ENCODE results near the gene MED22.
"Not testable (repeated sequence)": the region's sequence is repeated elsewhere in the genome, so short reads cannot be mapped to it uniquely, and the experiment has no call there.

Gene MED22

DNA sequence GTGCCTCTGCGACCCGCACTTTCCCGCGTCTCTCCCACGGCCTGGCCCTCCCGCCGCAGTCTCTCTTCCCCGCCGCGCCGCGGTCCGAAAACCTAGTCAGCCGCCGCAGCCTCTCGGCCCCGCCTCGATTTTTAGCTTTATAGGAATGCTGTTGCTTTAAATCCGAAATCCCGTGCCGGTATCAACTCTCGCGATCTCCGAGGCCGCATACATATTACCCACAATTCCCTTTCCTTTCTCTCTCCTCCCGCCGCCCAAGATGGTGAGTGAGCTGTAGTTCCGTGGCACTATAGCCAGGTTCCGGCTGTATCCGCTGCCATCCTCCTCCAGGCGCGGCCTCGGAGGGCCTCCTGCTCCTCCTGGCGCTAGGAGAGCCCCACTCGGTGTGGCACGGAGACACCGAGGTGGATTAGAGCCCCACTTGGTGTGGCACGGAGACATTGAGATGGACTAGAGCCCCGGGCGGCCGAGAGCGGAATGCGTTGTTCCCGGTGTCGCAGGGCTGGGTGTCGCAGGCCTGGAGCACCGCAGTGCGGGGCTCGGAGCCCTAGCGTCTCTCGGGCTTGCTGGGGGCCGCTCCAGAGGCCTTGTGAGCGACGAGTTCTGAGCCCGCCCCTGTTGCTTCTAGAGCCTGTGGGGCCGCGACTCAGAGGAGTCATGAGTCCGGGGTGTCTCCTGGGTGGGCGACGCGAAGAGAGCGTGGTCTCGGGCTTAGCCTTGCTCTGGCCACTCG is at the start of gene MED22, which contains the start of gene RPL7A:
Gene MED22, minus strand, starts transcription at position 147 of the 733 bp plus-strand sequence. CDS start 1,469 bp downstream, outside the sequence.
Gene RPL7A, plus strand, starts transcription at position 234 of the 733 bp plus-strand sequence. Its CDS starts 26 bp downstream, at position 260.
- DNase-seq (ENCODE audit: low read depth in 1 of 2, low spot score in 1 of 2), result peak; percentile 78 to 93

DNA sequence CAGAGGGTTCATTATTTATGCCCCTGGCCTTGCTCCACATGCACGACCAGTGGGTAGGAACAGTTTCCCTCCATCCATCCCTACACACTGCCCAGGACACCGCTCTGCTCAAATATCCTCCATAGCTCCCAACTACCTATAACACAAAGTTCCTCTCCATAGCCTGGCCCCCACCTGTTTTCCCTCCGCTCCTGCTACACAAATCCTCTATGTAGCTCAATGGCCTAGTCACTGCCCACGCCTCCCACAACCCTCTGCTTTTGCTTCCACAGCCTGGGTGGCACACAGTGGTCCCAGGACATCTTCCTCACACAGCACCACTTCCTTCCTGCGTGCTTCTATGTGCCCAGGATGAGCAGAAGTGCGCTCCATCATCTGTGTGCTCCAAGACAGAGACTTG is 49.4 kb upstream of the MED22 start:
- DNase-seq (ENCODE audit: low read depth in 1 of 2, low spot score in 1 of 2), result no peak

DNA sequence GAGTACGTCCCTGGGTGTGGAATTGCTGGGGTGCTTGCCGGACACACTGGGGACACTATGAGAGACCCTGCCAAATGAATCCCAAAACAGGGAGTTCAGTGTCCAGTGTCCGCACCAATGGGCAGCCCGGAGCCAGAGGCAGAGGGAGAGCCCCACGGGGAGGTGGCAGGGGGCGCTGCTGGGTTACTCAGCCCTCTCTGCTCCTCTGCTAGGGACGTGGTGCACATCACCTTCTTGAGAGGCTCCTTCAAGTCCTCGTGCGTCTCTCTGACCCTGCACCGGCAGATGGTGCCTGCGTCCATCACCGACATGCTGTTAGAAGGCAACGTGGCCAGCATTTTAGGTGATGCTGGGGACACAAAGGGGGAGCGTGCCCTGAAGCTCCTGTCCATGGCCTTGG is 49.0 kb upstream of the MED22 start:
- DNase-seq (ENCODE audit: low read depth in 1 of 2, low spot score in 1 of 2), result no peak

DNA sequence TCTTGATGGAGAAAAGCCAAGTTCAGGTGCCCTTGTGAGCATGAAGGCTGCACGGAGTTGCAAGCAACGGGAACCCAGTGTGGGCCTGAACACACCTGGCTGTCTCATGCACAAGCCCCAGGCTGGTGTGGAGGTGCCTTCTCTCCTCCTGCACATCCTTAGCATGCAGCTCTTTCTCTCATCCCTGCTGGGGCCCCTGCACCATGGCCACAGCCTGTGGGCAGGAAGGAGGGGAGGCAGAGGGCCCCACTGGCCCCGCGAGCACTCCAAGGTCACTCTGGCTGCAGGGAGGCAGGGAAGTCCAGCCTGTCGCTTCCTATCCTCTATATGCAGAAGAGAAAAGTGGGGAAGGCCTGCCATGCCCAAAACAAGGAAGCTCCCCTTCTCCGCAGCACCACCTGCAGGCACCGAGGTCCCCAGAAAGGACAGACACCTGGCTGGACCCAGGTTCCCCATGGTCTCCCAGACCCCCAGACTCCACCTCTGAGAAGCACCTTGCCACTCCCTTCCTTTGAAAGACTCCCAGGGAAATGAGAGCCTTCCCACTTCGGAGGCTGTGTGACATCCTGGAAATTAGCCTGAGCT is 46.8 kb upstream of the MED22 start:
- DNase-seq (ENCODE audit: low read depth in 1 of 2, low spot score in 1 of 2), result no peak

DNA sequence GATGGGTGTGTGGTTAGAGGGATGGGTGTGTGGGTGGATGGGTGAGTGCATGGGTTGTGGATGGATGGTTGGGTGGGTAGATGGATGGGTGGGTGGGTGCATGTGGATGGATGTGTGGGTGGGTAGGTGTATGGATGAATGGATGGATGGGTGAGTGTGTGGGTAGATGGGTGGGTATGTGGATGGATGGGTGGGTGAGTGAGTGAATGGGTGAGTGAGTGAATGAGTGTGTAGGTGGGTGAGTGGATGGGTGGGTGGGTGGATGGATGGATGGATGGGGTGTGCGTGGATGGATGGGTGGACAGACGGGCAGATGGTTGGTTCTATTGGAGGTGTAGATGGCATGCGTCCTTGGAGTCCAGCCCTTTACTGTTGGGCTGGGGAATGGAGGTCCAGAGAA is 45.5 kb upstream of the MED22 start:
- no peak for DNase-seq (ENCODE audit: low read depth in 1 of 2, low spot score in 1 of 2)

DNA sequence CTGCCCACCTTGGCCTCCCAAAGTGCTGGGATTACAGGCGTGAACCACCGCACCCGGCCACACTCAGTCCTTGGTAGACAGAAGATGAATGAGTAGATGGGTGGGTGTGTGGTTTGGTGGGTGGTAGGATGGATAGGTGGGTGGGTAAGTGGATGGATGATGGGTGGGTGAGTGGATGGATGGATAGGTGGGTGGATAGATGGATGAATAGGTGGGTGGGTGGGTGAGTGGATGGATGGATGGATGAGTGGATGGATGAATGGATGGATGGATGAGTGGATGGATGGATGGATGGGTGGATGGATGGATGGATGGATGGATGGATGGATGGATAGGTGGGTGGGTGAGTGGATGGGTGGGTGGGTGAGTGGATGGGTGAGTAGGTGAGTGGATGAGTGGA is 44.4 kb upstream of the MED22 start:
- not testable (repeated sequence) for DNase-seq (ENCODE audit: low read depth in 1 of 2, low spot score in 1 of 2)

DNA sequence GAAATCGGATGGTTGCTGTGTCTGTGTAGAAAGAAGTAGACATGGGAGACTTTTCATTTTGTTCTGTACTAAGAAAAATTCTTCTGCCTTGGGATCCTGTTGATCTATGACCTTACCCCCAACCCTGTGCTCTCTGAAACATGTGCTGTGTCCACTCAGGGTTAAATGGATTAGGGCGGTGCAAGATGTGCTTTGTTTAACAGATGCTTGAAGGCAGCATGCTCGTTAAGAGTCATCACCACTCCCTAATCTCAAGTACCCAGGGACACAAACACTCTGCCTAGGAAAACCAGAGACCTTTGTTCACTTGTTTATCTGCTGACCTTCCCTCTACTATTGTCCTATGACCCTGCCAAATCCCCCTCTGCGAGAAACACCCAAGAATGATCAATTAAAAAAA is 43.5 kb upstream of the MED22 start:
- not testable (repeated sequence) for DNase-seq (ENCODE audit: low read depth in 1 of 2, low spot score in 1 of 2)

DNA sequence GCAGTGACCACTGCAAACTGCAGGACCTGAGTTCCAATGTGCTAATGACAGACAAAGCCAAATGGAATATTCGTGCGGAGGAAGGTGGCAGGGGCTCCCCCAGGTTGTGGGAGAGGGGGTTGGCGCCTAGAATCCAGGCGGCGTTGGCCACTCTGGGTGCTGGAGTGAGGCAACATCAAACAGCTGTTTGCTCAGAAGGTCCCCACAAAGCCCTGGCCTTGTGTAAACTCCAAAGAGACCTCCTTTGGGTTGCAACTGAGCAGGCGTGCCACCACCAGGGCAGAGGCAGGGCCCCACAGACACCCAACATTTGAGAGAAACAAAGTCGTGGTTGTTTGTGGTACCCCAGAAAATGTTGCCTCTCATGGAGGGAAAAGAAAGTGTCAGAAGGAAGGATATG is 42.8 kb upstream of the MED22 start:
- no peak for DNase-seq (ENCODE audit: low read depth in 1 of 2, low spot score in 1 of 2)

DNA sequence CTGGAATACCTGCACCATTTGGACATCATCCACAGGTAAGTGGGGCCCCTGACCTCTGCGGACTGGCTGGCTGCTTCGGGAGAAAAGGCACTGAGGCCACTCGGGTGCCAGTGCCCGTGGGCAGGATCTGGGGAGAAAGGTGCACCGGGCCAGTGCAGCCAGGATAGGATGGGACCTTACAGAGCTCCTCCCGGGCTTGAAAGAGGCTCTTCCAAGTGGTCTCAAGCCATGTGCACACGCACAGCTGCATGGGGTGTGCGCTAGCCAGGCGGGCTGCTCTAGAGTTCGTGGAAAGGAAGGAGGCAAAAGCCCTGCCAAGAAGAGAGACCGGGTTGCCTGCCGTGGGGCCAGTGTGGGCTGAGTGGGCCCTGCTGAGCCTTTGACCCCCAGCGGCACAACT is 41.6 kb upstream of the MED22 start:
- no peak for DNase-seq (ENCODE audit: low read depth in 1 of 2, low spot score in 1 of 2)

DNA sequence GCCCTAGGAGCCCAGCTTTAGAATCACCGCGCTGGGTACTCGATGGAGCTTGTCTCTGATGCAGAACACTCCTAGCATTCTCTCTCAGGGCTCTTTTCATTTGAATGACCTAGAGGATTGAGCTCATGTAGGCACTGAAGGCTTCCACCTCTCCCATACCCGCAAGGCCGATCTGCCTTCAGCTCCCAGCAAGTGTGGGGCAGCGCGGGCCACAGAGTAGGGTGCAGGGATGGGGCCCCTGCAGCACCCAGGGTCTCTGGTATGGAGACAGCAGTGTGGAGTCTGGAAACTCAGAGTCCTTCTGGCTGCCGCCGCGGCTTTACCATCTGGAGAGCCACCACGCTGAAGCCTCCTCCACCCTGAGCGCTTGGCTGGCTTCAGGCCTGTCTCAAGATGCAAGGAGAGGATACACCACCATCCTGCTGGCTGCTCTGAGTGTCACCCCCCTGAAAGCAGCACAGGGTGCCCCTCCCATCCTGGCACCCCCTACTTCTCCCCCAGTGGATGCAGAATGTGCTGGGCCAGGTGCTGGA is 41.2 kb upstream of the MED22 start:
- no peak for DNase-seq (ENCODE audit: low read depth in 1 of 2, low spot score in 1 of 2)

DNA sequence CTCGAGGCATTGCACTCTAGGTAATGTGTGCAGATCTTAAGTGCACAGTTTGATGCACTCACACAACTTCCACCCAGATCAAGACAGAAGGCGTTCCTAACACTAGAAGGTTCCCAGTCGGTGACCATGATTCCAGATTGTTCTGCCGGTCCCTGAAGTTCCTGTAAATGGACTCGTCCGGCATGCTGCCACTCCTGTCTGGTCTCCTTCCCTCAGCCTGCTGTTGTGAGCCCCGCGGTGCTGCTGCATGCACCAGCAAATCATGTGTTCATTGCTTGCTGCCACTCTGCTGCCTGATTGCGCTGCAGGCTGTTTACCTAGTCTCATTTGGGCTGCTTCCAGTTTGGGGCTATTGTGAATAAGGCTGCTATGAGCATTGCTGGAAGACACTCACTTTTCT is 39.7 kb upstream of the MED22 start:
- no peak for DNase-seq (ENCODE audit: low read depth in 1 of 2, low spot score in 1 of 2)

DNA sequence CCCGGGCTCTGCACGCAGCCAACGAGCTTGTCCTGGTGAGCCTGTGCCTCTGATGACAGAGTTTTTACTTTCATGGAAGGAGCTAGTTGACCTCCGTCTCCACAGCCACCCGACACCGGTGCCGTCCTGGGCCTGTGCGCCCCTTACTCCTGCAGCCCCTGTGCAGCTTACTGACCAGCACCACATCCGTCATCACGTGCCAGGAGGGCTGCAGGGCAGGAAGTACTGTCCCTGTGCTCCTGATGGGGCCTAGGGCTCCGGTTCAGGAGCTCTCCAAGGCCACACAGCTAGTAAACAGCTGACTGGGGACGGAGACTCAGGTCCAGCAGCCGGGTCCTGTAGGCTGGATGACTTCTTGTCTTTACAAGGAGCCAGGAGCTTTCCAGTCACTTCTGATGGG is 38.4 kb upstream of the MED22 start:
- DNase-seq (ENCODE audit: low read depth in 1 of 2, low spot score in 1 of 2), result no peak

DNA sequence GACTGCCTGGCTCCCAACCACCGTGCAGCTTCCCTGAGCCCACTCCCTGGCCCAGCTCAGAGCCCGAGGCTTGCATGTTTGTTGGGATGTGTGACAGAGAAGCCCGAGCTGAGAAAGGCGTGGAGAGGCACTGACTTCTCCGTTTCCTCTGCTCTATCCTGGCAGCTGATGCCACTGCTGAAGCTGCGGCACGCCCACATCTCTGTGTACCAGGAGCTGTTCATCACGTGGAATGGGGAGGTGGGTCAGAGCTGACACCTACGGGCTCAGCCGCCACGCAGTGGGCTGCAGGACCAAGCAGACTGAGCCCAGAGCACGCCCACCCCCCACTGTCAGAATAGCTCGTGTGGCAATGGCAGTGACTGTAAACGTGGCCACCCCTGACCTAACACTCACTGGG is 37.5 kb upstream of the MED22 start:
- no peak for DNase-seq (ENCODE audit: low read depth in 1 of 2, low spot score in 1 of 2)

DNA sequence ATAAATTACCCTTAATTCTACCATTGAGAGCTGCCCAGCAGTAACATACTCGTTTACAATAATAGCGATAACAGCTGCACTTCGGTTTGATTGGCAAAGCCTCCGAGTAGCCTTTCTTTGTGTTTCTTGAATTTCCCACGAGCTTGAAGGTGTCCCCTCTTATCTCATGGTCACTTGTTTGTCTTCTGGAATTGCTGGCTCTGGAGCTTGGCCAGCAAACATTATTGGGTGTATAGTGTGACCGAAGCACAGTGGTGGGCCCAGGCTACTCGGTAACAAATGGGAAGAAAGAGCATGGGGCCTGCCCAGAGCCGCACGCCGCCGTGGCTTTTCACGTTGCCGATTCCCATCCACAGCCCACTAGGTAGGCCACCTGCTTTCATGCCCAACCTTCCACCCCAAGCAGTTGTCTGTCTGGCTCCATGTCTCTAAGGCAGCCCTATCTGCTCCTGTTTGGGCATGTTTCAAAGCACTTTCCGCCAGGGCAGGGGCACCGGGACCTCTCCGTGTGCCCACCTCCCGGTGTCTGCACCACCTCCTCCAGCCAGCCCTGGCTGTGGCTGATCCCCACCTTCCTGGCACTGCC is 36.9 kb upstream of the MED22 start:
- no peak for DNase-seq (ENCODE audit: low read depth in 1 of 2, low spot score in 1 of 2)

DNA sequence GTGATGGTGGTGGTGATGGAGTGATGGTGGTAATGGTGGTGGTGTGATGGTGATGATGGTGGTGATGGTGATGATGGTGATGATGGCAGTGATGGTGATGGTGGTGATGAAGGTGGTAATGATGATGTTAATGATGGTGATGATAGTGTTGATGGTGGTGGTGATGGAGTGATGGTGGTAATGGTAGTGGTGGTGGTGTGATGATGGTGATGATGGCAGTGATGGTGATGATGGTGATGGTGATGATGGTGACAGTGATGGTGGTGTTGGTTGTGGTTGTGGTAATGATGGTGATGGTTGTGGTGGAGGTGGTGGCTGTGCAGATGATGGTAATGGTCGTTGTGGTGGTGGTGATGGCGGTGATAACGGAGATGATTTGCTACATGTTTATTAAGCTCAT is 35.5 kb upstream of the MED22 start:
- DNase-seq (ENCODE audit: low read depth in 1 of 2, low spot score in 1 of 2), result no peak

DNA sequence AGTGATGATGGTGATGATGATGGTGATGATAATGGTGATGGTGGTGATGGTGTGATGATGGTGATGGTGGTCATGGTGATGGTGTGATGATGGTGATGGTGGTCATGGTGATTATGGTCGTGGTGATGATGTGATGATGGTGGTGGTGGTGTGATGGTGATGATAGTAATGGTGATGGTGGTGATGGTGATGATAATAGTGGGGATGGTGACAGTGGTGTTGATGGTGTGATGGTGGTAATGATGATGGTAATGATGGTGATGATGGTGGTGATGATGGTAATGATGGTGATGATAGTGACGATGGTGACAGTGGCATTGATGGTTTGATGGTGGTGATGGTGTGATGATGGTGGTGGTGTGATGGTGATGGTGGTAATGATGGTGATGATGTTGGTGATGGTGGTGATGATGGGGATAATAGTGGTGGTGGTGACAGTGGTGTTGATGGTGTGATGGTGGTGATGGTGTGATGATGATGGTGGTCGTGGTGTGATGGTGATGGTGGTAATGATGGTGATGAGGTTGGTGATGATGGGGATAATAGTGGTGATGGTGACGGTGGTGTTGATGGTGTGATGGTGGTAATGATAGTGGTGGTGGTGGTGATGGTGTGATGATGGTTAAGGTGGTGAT is 34.7 kb upstream of the MED22 start:
- DNase-seq (ENCODE audit: low read depth in 1 of 2, low spot score in 1 of 2), result no peak

DNA sequence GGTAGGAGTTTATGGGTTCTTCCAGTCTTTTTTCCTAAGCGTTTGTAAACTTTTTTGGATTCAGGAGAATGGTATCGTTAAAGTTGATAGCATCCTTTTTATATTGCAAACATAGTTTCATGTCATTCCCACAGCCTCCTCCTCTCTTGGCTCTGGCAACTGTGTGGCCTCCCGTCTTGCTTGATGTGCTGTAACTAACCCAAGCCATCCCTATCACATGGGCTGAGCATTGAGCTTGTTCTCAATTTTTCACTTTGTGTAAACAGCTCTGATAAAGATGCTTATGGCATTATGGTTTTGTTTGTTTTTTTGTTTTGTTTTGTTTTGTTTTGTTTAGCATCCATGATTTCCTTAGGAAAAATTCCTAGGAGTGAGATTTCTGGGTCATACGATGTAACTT is 32.8 kb upstream of the MED22 start:
- DNase-seq (ENCODE audit: low read depth in 1 of 2, low spot score in 1 of 2), result no peak

DNA sequence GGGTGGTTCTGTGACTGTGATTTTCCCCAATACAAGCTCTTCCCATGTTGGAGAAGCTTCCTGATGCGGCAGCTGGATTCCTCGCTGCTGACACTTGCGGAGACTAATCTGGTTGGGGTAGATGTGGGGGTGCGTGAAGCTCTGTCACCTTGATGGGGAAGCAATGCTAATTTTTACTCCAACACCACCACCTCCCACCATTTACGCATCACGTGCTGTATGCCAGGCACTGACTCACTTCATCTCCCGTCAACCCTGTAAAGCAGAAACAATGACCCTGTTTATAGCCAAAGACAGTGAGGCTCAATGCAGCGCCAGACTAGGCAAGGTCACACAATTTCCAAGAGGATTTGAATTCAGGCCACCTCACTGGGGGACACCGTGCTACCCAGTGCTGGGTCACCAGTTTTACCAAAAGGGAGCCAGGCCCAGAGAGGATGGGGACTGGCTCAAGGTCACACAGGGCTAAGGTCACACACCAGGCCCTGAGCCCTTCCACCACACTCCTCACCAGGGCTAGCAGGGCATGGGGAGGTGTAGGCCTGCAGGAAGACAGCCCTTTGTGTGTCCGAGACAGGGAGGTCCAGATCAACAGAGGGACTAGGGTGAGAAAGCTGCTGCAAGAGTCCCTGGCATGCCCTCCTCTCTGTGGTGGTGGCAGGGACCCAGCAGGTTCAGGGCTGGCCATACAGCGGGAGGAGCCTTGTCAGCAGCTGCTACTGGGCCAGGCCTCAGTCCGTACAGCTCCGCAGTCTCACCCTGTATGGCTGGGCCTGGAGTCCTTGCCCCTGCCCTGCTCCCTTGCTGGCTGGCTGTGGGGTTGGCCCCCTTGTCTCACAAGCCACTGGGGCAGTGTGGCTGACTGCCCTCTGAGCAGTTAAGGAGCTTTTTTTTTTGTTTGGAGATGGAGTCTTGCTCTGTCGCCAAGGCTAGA is 31.5 kb upstream of the MED22 start:
- DNase-seq (ENCODE audit: low read depth in 1 of 2, low spot score in 1 of 2), result no peak

DNA sequence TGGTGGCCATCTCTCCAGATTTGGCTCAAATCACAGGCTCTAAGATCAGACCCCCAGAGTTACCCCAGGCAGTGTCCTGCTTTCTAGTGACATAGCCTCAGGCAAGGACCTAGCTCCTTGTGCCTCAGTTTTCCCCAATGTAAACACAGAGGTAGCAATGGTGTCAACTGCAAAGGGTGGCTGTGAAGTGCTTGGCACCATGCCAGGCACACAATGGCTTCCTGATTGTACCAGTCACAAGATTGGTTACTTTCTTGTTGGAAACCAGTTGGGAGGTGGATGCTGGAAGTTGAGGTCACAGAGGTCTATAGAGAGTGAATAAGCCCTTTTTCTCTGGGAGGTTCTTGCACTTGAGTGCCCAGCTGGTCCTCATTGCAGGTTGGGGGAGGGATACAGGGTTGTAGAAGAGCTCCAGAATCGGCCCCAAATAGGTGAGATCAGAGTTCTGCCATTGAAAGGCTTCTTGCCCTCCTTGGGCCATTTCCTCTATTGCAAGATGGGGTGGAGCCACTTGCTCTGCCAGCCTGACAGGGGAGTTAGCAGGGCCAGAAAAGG is 30.6 kb upstream of the MED22 start:
- no peak for DNase-seq (ENCODE audit: low read depth in 1 of 2, low spot score in 1 of 2)

DNA sequence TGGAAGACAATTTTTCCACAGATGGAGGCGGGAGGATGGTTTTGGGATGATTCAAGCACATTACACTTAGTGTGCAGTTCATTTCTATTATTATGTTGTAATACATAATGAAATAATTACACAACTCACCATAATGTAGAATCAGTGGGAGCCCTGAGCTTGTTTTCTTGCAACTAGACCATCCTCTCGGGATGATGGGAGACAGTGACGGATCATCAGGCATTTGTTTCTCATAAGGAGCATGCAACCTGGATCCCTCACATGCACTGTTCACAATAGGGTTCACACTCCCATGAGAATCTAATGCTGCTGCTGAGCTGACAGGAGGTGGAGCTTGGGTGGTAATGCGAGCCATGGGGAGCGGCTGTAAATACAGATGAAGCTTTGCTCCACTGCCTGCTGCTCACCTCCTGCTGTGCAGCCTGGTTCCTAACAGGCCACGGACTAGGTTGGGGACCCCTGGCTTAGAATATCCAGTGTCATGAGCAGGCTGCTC is 29.8 kb upstream of the MED22 start:
- DNase-seq (ENCODE audit: low read depth in 1 of 2, low spot score in 1 of 2), result no peak
